GM13976 (cell line): ENCODE measurements around the gene NALCN.

ENCODE experiments used
- DNase-seq: peaks from one replicate; pipeline ENCODE4 v3.0.0; 2012; ENCODE audit warnings: low spot score
- CTCF ChIP-seq: IDR thresholded peaks from 2 replicates; pipeline ENCODE4 v1.5.1; 2012; ENCODE audit warnings: borderline replicate concordance, mild to moderate bottlenecking; ENCODE audit not compliant: insufficient read depth; ENCODE audit errors: extremely low read depth, missing control alignments, control extremely low read depth
- in situ Hi-C: fragments of 300-500 bp; cut with MboI; formaldehyde crosslinking; loops from one replicate; pipeline ENCODE4 v1.12.0; 2022; ENCODE audit warnings: low sequenced_read_pairs, mixed read lengths, inconsistent platforms; ENCODE audit not compliant: unreplicated experiment

The NALCN gene

GRCh38 chr13:101116826-101117225 is 299.5 kb downstream of the NALCN start:
- TF ChIP-seq CTCF = no peak
- in situ Hi-C loops = loop anchor here (25.0 kb wide), 1 partner anchor 530 kb away; the partner anchor contains the start of gene GGACT
- no peak for DNase-seq

GRCh38 chr13:101116341-101116740 is 300.0 kb downstream of the NALCN start:
- no peak for TF ChIP-seq CTCF
- no peak for DNase-seq
- in situ Hi-C loops = loop anchor here (25.0 kb wide), 1 partner anchor 529 kb away; the partner anchor contains the start of gene GGACT

- TF ChIP-seq CTCF = no peak
- no peak for DNase-seq
- in situ Hi-C loops = loop anchor here (25.0 kb wide), 1 partner anchor 528 kb away; the partner anchor contains the start of gene GGACT
These were observed 300.5 kb downstream of the NALCN start for GRCh38 chr13:101115762-101116171.

GRCh38 chr13:101111894-101112293 is 304.4 kb downstream of the NALCN start:
- DNase-seq = no peak
- TF ChIP-seq CTCF = no peak
- in situ Hi-C loops = loop anchor here (25.0 kb wide), 1 partner anchor 525 kb away; the partner anchor contains the start of gene GGACT

GRCh38 chr13:101109005-101109404 is 307.3 kb downstream of the NALCN start:
- no peak for TF ChIP-seq CTCF
- no peak for DNase-seq
- in situ Hi-C loops = loop anchor here (25.0 kb wide), 1 partner anchor 522 kb away; the partner anchor contains the start of gene GGACT

- TF ChIP-seq CTCF = no peak
- no peak for DNase-seq
- in situ Hi-C loops = loop anchor here (25.0 kb wide), 1 partner anchor 387 kb away; no protein-coding TSS in a partner anchor
These were observed 317.4 kb downstream of the NALCN start for GRCh38 chr13:101098873-101099272.
